Measurements from ENCODE around the gene PHLPP1.
"Not testable (repeated sequence)": the region's sequence is repeated elsewhere in the genome, so short reads cannot be mapped to it uniquely, and the experiment has no call there.

PHLPP1 gene

DNA sequence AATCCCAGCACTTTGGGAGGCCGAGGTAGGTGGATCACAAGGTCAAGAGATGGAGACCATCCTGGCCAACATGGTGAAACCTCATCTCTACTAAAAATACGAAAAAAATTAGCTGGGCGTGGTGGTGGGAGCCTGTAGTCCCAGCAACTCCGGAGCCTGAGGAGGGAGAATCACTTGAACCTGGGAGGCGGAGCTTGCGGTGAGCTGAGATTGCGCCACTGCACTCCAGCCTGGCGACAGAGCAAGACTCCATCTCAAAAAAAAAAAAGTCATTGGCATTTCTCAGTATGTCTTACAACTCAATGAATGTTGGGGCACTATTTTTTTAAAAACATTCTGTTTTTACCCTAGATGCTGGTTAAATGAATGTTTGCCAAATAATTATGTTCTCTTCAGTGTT lies 94.1 kb downstream of the PHLPP1 start:
- not testable (repeated sequence) for DNase-seq (ENCODE audit: low spot score)

DNA sequence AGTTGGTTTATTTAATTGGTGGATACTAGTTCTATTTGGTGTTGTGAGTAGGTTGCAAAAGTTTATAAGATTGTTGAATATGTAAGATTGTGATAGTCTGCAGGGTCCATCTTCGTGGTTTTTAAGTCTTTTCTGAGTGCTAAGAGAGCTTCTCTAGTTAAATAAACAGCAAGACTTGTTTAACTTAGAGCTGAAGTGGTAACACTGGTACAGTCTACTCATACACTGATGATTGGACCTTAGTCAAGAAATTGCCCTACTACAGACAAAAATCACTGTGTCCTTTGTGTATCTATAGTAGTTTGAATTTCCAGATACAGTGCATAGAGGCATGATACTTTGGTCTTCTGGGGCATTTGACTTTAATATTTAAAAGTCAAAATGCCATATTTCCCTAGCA lies 94.6 kb downstream of the PHLPP1 start:
- DNase-seq (ENCODE audit: low spot score) = no peak

DNA sequence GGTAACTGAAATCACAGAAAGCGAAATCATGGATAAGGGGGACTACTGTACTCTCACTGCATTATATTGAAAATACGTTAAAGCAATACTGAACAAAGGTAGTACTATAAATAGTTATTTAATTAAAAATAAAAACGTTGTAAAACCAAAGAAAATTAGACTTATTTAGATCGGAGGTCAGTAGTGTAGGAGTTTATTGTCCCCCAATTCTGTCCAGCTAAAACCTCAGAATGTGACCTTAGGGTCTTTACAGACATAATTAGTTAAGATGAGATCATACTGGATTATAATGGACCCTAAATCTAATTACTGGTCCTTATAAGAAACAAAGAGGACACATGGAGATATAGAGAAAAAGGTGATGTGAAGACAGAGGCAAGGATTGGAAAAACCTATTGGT lies 95.3 kb downstream of the PHLPP1 start:
- no peak for DNase-seq (ENCODE audit: low spot score)

DNA sequence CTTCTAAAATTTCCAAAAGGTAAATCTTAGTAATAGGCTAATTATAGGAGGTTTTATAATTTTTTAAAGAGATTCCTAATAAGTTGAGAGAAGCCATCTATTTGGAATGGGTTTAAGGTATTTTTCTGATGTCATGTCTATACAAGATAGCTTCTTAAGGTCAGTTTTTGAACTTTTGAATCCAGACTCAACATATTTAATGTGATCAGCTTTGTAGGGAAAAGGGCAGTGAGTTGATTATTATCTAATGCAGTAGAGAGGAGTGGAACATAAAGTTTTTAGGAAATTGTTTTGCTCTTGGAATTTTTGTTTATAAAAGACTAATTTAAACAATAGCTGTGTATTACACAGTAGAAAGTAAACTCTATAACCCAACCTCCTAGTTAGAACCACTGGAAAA lies 96.3 kb downstream of the PHLPP1 start:
- DNase-seq (ENCODE audit: low spot score) = no peak

DNA sequence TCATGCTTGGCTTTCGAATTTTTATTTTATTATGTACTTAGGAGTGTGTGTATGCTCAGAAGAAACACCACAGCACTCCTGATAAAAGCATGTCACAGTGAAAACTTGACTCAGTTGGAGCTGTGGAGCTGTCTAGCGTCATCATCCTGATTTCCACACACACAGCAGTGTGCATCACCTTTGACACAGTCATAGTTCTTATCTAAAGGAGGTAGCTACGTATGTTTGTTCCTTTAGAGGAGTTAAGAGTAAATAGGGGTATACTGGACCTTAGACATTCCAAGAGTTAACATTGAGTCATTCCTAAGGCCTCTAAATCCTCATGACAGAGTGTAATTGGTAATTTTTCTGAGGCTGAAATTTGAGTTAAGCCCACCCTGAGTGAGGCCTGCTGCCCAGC lies 96.9 kb downstream of the PHLPP1 start:
- no peak for DNase-seq (ENCODE audit: low spot score)

DNA sequence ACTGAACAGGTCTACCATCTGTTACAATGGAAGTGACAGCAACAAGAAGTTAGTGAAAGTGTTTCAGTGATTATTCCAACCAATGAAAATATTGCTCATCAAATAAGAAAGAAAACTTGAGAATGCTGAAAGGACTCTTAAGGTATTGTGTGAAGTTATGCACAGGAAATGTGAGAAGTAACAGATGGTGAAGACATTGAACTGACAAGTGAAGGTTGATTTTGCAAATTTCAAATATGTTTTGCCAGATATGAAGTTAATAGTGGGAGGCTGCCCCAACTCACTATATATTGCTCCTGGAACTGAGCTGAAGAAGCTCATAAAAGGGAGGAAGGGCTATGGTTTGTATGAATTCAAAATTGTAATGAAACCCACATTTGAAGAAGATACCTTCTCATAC lies 97.5 kb downstream of the PHLPP1 start:
- no peak for DNase-seq (ENCODE audit: low spot score)

DNA sequence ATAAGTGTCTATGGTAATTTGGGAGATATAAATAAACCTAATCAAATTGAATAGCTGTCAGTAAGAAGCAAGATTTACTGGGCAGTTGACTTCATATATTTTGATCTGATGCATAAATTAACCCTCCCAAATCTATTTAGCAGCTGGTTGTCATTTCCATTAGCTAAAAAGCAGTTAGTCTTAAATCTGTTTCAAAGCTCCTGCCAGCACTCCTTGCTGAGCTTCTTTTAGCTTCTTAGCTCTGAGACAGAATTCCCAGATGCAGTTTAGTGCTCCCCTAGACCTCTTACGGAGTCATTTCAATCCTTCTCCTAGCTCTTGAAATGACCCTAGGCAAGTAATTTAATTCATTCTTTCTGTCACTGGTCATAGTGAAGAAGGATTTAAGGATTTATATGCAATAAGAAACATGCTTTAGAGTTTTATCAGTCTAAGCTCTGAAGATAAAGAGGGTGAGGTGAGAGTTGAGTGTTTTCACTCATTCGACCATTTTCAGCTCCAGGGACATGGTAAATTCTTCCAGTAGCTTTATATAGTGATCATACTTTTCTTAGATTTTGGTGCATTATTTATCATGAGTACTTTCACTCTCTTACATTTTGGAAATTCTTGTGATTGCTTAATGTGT lies 98.9 kb downstream of the PHLPP1 start:
- DNase-seq (ENCODE audit: low spot score) = no peak

DNA sequence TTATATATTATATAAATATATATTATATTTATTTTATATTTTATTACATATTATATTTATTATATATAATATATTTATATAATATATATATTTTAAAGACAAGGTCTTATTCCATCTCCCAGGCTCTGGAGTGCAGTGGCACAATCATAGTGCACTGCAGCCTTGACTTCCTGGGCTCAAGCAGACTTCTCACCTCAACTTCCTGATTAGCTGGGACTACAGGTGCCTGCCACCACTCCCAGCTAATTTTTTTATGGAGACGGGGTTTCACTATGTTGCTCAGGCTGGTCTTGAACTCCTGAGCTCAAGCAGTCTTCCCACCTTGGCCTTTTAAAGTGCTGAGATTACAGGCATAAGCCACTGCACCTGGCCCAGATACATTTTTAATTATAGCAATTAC lies 110.0 kb downstream of the PHLPP1 start:
- DNase-seq (ENCODE audit: low spot score) = no peak

DNA sequence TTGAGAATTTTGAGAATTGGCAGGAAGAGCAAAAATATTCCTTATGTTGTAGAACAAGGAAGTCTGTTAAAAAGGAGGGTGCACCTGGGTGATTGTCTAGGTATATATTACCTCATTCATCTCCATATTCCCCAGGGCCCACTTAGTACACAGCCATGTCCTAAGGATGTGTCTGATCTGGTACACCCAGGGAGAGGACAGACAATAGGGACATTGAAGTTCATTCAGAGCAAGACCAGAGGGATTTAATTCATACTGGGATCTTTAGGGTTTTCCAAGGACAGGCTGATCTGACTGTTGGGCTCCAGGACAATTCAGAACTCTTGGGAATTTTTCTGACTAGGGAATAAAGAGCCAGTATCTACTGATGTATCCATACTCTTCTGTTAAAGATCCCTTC lies 112.1 kb downstream of the PHLPP1 start:
- no peak for DNase-seq (ENCODE audit: low spot score)

DNA sequence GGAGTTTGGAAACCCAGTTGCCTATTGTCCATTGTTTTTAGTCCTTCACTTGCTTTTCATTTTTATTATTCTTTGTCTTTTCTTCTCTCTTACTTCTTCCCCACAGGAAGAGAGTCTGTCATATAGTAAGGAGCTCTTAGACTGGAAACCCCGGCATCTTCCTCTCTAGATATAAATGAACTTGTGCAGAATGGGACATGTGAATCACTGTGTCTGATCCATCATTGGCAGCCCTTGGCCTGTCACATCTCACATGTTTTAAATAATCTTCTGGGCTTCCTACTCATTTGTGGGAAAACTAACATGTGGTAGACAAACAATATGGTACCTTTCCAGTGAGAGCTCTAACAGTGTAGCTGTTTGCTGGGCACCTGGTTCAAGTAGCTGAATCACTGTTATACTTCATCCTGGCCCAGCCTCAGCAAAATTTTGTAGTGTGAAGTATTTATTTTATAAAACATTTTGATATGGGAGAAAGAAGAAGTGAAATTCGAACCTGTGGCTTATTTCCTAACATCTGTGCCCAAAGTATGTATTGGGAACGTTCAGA lies 112.8 kb downstream of the PHLPP1 start:
- no peak for DNase-seq (ENCODE audit: low spot score)

DNA sequence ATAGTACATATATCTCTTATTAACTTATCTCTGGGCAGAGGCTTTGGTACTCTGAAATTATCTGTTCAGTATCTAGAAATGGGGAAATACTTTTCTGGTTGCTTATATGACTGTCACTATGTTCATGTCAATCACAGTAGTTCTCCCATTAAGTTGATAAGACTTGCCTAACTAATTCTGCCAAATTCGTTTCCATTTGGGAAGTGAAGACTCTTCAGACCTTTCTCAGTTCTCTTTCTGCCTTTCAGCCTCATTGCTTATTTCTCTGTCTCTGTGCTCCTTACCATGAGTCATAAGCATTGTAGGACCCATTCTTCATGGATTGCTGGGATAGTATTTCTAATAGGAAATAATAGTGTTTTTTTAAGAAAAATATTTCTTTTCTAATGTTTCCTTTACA lies 113.5 kb downstream of the PHLPP1 start:
- DNase-seq (ENCODE audit: low spot score) = no peak

DNA sequence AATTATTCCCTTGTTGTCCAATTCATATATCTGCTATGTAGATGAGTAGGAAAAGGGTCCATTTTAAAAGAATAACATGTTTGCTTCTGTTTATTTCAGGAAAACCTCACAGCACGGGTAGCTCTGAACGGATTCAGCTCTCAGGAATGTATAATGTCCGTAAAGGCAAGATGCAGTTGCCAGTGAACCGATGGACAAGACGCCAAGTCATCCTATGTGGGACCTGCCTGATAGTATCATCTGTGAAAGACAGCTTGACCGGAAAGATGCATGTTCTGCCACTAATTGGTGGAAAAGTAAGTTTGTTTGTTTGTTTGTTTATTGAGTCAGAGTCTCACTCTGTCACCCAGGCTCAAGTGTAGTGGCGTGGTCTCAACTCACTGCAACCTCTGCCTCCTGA lies 114.6 kb downstream of the PHLPP1 start:
- peak; percentile 13 for DNase-seq (ENCODE audit: low spot score)

DNA sequence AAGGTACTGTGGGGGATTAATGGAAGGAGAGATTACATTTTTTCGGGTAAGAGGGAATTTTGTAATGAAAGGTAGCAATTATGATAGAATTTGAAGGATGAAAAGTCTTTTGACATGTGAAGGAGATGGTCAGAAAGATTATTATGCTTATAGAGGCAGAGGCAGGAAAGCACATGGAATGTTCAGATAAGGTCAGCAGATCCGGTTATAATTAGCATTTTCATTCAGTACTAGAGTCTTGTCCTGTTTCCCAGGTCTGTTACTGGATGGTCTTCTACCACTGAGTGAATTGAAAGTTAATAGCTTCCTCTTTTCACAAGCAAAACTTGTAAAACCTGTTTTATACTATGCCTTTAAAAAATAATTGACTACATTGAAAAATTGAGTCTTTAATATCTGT lies 116.9 kb downstream of the PHLPP1 start:
- DNase-seq (ENCODE audit: low spot score) = no peak

DNA sequence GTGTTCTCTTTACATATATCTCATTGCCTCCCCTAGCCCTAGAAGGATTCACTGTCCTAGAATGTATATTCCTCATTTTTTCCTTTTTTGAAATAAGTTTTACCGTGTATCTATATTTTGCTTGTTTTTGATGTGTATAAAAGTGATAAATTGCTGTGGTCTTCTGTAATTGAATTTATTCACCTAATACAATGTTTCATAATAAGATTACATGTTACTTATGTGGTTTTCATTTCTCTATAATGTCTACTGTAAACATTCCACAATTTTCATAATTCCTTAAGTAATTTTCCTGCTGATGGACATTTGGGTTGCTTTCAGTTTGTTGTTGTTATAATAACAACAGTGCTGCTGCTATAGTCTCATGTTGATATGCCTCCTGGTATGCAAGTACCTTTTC lies 118.2 kb downstream of the PHLPP1 start:
- no peak for DNase-seq (ENCODE audit: low spot score)

DNA sequence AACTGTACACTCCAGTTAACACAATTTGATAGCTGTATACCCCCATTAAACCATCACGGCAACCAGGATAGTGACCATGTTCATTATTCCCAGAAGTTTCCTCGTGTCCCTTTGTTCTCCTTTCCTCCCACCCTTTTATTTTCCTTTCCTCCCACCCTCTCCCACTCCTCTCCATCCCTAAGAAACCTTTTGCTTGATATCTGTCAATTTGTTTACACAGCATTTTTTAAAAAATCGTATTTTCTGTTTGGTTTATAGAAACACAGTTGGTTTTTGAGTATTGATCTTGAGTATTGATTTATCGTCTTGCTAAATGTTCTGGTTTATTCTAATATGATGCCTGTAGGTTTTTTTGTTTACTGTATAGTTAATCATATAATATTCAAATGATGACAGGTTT lies 119.4 kb downstream of the PHLPP1 start:
- no peak for DNase-seq (ENCODE audit: low spot score)

DNA sequence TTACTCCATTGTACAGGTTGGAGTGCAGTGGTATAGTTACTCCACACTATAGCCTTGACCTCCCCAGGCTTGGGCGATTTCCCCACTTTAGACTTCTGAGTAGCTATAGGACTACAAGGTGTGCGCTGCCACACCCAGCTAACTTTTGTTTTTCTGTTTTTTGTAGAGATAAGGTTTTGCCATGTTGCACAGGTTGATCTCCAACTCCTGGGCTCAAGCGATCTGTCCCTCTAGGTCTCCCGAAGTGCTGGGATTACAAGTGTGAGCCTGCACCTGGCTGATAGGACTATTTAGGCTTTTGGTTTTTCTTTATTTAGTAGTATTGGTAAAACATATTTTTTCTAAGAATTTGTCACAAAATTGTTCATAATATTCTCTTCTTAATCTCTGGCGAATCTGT lies 121.7 kb downstream of the PHLPP1 start:
- DNase-seq (ENCODE audit: low spot score) = no peak

DNA sequence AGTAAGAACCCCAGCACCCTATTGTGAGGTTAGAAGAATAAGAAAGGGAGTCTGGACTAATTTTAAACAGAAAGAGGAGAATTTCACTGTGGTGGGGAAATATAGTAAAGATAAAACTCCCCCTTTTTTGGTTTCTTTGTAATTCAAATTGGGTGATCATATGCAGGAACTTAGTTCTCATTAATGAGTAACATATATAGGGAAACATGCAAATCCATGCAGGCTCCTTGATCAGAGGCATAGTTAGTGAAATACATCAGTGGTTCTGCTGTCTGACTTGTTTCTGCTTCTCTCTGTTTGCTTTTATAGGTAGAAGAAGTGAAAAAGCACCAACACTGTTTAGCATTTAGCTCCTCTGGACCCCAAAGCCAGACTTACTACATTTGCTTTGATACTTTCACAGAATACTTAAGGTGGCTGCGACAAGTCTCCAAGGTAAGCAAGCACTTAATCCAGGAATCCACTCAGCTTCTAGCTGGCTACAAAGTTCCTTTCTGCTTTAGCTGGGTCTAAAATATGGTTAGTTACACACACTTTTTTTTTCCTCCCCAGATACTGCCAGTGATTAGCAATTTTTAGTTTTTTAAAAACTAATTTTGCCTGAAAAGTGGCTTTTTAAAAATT lies 123.2 kb downstream of the PHLPP1 start:
- no peak for DNase-seq (ENCODE audit: low spot score)

DNA sequence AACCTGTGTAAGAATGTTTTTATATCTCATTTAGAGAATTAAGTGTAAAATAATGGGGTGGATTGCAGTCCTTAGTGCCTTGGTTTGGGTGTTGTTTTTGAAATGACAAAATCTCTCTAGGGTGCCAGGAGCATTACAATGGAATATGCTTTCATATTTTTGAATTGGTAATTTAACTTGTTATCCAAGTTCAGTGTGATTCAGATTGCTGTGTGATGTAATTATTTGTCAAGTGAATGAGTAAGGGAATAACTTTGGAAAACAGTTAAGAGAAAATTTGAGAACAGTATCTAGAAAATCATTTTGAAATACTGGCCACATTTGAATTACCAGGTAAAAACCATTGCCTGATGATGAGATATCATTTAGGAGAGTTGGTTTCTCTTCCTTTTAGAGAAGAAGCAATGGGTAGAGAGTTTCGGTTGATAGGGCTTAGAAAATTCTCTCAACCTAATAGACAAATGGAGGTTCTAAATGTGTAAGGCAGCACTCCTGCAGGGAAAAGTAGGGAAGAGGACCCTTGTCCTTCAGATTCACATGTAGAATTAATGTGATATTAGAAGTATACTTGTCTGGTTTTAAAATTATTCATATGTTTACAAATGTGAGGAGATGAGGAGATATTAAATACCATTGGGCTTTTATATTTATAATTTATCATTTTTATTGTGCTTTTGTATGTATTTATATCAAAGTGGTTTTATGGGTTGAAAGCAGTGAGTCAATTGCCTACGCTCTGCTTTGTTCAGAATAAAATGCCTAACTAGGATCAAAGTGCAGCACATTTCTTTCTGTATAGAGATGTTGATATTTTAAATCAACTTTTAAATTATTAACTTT lies 124.8 kb downstream of the PHLPP1 start:
- DNase-seq (ENCODE audit: low spot score) = no peak

DNA sequence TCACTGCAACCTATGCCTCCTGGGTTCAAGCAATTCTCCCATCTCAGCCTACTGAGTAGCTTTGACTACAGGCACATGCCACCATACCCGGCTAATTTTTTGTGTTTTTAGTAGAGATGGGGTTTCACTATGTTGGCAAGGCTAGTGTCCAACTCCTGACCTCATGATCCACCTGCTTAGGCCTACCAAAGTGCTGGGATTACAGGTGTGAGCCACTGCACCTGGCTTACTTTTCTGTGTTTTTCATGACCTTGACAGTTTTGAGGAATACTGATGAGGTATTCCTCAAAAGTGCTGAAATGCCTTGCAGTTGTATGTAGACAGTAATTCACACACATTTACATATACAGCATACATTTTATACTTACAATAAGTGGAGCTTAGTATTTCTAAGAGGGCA lies 126.1 kb downstream of the PHLPP1 start:
- no peak for DNase-seq (ENCODE audit: low spot score)

DNA sequence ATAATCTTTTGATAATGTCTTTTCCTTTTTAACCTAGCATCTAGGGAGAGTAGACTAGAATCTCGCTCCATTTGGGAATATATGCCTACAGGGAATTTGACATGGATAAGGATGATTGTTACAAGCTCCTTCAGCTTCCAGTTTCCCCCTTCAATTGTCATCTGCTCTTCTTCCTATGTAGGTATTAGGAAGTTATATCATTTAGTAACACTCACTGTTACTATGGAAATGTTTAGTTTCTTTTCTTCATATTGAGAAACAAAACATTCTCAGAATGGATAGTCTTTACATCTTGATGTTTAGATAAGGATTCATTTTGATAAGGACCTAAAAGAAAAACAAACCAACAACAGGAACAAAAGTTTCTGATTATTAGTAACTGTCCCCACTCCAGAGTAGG lies 127.6 kb downstream of the PHLPP1 start:
- no peak for DNase-seq (ENCODE audit: low spot score)

DNA sequence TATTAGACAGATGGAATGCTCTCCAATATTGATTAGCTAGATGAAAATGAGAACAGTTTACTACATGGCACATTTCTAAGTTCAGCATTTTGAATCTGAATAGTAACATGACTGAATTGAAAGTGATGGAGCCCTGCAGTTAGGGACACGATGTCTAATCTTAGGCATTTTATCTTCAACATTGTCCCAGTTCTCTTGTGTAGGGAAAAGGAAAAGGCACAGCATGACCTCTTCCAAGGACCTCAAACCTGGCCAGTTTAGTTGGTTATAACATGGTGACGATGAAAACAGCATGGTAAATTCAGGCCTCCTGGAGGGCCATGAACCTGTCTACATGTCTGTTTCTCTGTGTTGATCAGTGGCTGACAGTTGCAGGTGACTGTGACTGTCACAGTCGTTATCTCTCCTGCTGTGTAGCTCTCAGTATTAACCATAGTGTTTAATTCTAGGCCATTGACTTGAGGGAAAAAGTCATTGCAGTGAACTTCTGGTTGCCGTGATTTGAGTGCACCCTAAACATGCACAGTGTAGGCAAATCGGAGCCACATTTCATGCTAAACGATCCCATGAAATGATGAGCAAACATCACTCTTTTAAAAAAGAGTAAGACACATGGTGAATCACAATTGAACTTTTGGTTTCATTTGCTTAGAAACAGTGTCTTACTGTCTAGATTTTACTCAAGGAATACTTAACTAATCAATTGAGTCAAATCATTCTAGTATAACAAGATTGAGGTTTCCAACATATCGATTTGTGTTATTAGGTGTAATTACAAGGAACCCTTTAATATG lies 129.7 kb downstream of the PHLPP1 start:
- no peak for DNase-seq (ENCODE audit: low spot score)

DNA sequence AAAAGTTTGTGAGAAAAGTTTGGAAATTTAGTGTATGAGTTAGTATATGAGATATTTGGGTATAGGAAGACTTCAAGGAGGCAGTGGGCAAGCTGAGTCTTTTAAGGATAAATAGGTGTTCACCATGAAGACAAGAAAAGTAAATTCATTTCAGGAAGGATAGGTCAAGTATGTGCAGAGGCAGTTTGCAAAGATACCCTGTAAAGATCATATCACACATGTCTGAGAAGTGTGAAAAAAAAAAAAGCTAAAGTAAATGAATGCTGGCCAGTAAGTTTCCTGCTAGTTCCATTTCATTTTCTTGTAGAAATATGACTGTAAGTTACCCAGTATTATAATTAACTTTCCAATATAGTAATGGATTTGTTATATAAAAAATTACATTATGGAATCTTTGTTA lies 131.0 kb downstream of the PHLPP1 start:
- no peak for DNase-seq (ENCODE audit: low spot score)
